ENCODE measurements around the gene OSBPL10. TPM values are rescaled to one million over a fixed set of nuclear protein-coding genes. Genes with fewer than 3 reads are reported as not detected.
A peak's percentile ranks its signal among the peaks of the same experiment; 100 is the strongest.
"Not testable (repeated sequence)": the region's sequence is repeated elsewhere in the genome, so short reads cannot be mapped to it uniquely, and the experiment has no call there.

Gene OSBPL10
- total RNA-seq, 1 donor from 2014 or later: 20.1 TPM

- TF ChIP-seq CTCF (IDR thresholded peaks at IDR 0.05; ENCODE audit: insufficient read depth, low read length, poor library complexity, severe bottlenecking): no peak
- Histone ChIP-seq H3K36me3 (ENCODE audit: control insufficient read depth, insufficient read depth, low read length) (no peaks in the 10 kb centered on the region), H3K4me3 (ENCODE audit: low read depth, low read length) (peak overlapping the region; percentile 15), H3K27me3 (ENCODE audit: control insufficient read depth, insufficient read depth, low read length) (no peaks in the 10 kb centered on the region)
- peak; percentile 77 for DNase-seq (ENCODE audit: low read depth)
Observed at GRCh38 chr3:31876331-31876730, 104.7 kb downstream of the OSBPL10 start.

- Histone ChIP-seq H3K27me3 (ENCODE audit: control insufficient read depth, insufficient read depth, low read length) (no peaks in the 10 kb centered on the region), H3K4me3 (ENCODE audit: low read depth, low read length) (no peak overlapping the region), H3K36me3 (ENCODE audit: control insufficient read depth, insufficient read depth, low read length) (no peaks in the 10 kb centered on the region)
- DNase-seq (ENCODE audit: low read depth): no peak
- no peak for TF ChIP-seq CTCF (IDR thresholded peaks at IDR 0.05; ENCODE audit: insufficient read depth, low read length, poor library complexity, severe bottlenecking)
Observed at GRCh38 chr3:31875437-31875836, 105.6 kb downstream of the OSBPL10 start.

- TF ChIP-seq CTCF (IDR thresholded peaks at IDR 0.05; ENCODE audit: insufficient read depth, low read length, poor library complexity, severe bottlenecking): no peak
- Histone ChIP-seq H3K4me3 (ENCODE audit: low read depth, low read length) (no peak overlapping the region), H3K36me3 (ENCODE audit: control insufficient read depth, insufficient read depth, low read length) (no peaks in the 10 kb centered on the region), H3K27me3 (ENCODE audit: control insufficient read depth, insufficient read depth, low read length) (no peaks in the 10 kb centered on the region)
- no peak for DNase-seq (ENCODE audit: low read depth)
Observed at GRCh38 chr3:31873254-31873820, 107.7 kb downstream of the OSBPL10 start.

- Histone ChIP-seq H3K27me3 (ENCODE audit: control insufficient read depth, insufficient read depth, low read length) (no peaks in the 10 kb centered on the region), H3K4me3 (ENCODE audit: low read depth, low read length) (no peak overlapping the region), H3K36me3 (ENCODE audit: control insufficient read depth, insufficient read depth, low read length) (no peaks in the 10 kb centered on the region)
- no peak for DNase-seq (ENCODE audit: low read depth)
- no peak for TF ChIP-seq CTCF (IDR thresholded peaks at IDR 0.05; ENCODE audit: insufficient read depth, low read length, poor library complexity, severe bottlenecking)
Observed at GRCh38 chr3:31871939-31872507, 109.0 kb downstream of the OSBPL10 start.

GRCh38 chr3:31870111-31870510, 111.0 kb downstream of the OSBPL10 start:
- not testable (repeated sequence) for H3K36me3 ChIP-seq (ENCODE audit: control insufficient read depth, insufficient read depth, low read length); H3K4me3 ChIP-seq (ENCODE audit: low read depth, low read length); DNase-seq (ENCODE audit: low read depth); H3K27me3 ChIP-seq (ENCODE audit: control insufficient read depth, insufficient read depth, low read length)

- TF ChIP-seq CTCF (IDR thresholded peaks at IDR 0.05; ENCODE audit: insufficient read depth, low read length, poor library complexity, severe bottlenecking): no peak
- no peak for DNase-seq (ENCODE audit: low read depth)
- Histone ChIP-seq H3K27me3 (ENCODE audit: control insufficient read depth, insufficient read depth, low read length) (no peaks in the 10 kb centered on the region), H3K4me3 (ENCODE audit: low read depth, low read length) (no peak overlapping the region), H3K36me3 (ENCODE audit: control insufficient read depth, insufficient read depth, low read length) (no peaks in the 10 kb centered on the region)
Observed at GRCh38 chr3:31868236-31868635, 112.8 kb downstream of the OSBPL10 start.

Data from kidney epithelial cell (primary cell).